A549 (cell line): ENCODE results near the gene STAP2.
"Not testable (repeated sequence)": the region's sequence is repeated elsewhere in the genome, so short reads cannot be mapped to it uniquely, and the experiment has no call there.

ENCODE experiments used
- CTCF ChIP-seq: fragments of >200 bp; sonication (Bioruptor Twin); formaldehyde crosslinking; IDR thresholded peaks from 3 replicates; pipeline ENCODE4 v1.5.1; 2016
- EP300 ChIP-seq, 2 experiments: fragments of >200 bp; sonication (Bioruptor Twin); formaldehyde crosslinking; IDR thresholded peaks; 2 replicates in 1 of 2; 3 replicates in 1 of 2; pipeline ENCODE4 v1.6.1; 2016 to 2017
- JUN ChIP-seq, 2 experiments: fragments of >200 bp; sonication (Bioruptor Twin); formaldehyde crosslinking; IDR thresholded peaks; 2 replicates in 1 of 2; 3 replicates in 1 of 2; pipeline ENCODE4 v1.6.1; 2016 to 2017
- MYC ChIP-seq: IDR thresholded peaks from 2 replicates; pipeline ENCODE4 v1.6.1; 2012; ENCODE audit warnings: mild to moderate bottlenecking, inconsistent platforms, low read length, improper control_type of control experiment, borderline replicate concordance
- PBX3 ChIP-seq: IDR thresholded peaks from 2 replicates; pipeline ENCODE4 v1.6.1; 2012
- PHF8 ChIP-seq: fragments of 200-600 bp; sonication (generic); IDR thresholded peaks from 2 replicates; pipeline ENCODE4 v1.6.1; 2016; ENCODE audit warnings: low read depth, mild to moderate bottlenecking, antibody characterized with exemption, moderate library complexity, borderline replicate concordance
- POLR2A ChIP-seq: IDR thresholded peaks from 2 replicates; pipeline ENCODE4 v1.6.1; 2012; ENCODE audit warnings: mild to moderate bottlenecking, low read length
- RFX5 ChIP-seq: fragments of 450-650 bp; IDR thresholded peaks from 2 replicates; pipeline ENCODE4 v1.7.1; 2014; ENCODE audit warnings: antibody characterized with exemption, mild to moderate bottlenecking, moderate library complexity
- SMC3 ChIP-seq: fragments of >200 bp; sonication (Bioruptor Twin); formaldehyde crosslinking; IDR thresholded peaks from 3 replicates; pipeline ENCODE4 v1.6.1; 2018; ENCODE audit warnings: inconsistent platforms
- TFCP2L1 ChIP-seq: fragments of 250-450 bp; sonication (Bioruptor Pico); IDR thresholded peaks from 2 replicates; pipeline ENCODE4 v1.5.0; 2021; ENCODE audit warnings: mild to moderate bottlenecking
- TF ChIP-seq, protein P1 (sequence below): IDR thresholded peaks from 2 replicates; pipeline ENCODE4 v1.6.1; 2012
- TF ChIP-seq, protein P2 (sequence below): fragments of >200 bp; sonication (Bioruptor Twin); formaldehyde crosslinking; IDR thresholded peaks from 3 replicates; pipeline ENCODE4 v1.6.1; 2016

DNA sequence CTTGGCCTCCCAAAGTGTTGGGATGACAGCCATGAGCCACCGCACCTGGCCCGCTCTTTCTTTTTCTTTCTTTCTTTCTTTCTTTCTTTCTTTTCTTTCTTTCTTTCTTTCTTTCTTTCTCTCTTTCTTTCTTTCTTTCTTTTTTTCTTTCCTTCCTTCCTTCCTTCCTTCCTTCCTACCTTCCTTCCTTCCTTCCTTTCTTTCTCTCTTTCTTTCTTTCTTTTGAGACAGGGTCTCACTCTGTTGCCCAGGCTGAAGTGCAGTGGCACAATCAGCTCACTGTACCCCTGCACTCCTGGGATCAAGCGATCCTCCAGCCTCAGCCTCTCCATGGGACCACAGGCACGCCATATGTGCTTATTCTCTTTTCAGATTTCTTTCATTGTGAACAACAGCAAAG lies 52.5 kb downstream of the STAP2 start:
- TF ChIP-seq CTCF; JUN (IDR thresholded peaks at IDR 0.05); SMC3; PBX3; PHF8; POLR2A; MYC; EP300 (IDR thresholded peaks at IDR 0.05); TFCP2L1 (CRISPR knock-in tag); RFX5: not testable (repeated sequence)
- TF ChIP-seq, protein P1, sequence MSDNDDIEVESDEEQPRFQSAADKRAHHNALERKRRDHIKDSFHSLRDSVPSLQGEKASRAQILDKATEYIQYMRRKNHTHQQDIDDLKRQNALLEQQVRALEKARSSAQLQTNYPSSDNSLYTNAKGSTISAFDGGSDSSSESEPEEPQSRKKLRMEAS, result not testable (repeated sequence)
- TF ChIP-seq, protein P2, sequence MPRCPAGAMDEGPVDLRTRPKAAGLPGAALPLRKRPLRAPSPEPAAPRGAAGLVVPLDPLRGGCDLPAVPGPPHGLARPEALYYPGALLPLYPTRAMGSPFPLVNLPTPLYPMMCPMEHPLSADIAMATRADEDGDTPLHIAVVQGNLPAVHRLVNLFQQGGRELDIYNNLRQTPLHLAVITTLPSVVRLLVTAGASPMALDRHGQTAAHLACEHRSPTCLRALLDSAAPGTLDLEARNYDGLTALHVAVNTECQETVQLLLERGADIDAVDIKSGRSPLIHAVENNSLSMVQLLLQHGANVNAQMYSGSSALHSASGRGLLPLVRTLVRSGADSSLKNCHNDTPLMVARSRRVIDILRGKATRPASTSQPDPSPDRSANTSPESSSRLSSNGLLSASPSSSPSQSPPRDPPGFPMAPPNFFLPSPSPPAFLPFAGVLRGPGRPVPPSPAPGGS, result not testable (repeated sequence)
